Chondrocyte (in vitro differentiated cells): ENCODE results near the gene USP34. TPM values are rescaled to one million over a fixed set of nuclear protein-coding genes. Genes with fewer than 3 reads are reported as not detected.
"Not testable (repeated sequence)": the region's sequence is repeated elsewhere in the genome, so short reads cannot be mapped to it uniquely, and the experiment has no call there.

Experiments
- DNase-seq: peaks from one replicate; pipeline ENCODE4 v3.0.0; 2021; ENCODE audit warnings: mixed read lengths, low spot score
- H3K27ac Mint-ChIP-seq: one replicate; pipeline ENCODE4 v1.8.0; 2021; ENCODE audit warnings: mild to moderate bottlenecking, moderate library complexity, mixed read lengths; ENCODE audit not compliant: unreplicated experiment
- H3K27me3 Mint-ChIP-seq: 2 replicates; pipeline ENCODE4 v1.8.0; 2021; ENCODE audit warnings: low read depth, mixed read lengths
- H3K36me3 Mint-ChIP-seq: 2 replicates; pipeline ENCODE4 v1.8.0; 2021; ENCODE audit warnings: low read depth, mixed read lengths
- H3K4me1 Mint-ChIP-seq: 2 replicates; pipeline ENCODE4 v1.8.0; 2021; ENCODE audit warnings: low read depth, mild to moderate bottlenecking, mixed read lengths
- H3K4me3 Mint-ChIP-seq: one replicate; pipeline ENCODE4 v1.8.0; 2021; ENCODE audit warnings: mild to moderate bottlenecking, moderate library complexity, mixed read lengths; ENCODE audit not compliant: unreplicated experiment
- H3K9me3 Mint-ChIP-seq: 2 replicates; pipeline ENCODE4 v1.8.0; 2021; ENCODE audit warnings: low read depth, mixed read lengths
- total RNA-seq: library from RNA; stranded (reverse); gene quantifications from 3 replicates; pipeline ENCODE4 v1.2.1, GENCODE V29; 2021
- TF ChIP-seq, protein P1 (sequence below): fragments of 200-600 bp; sonication (generic); IDR thresholded peaks from 2 replicates; pipeline ENCODE4 v1.5.0; 2021; ENCODE audit warnings: antibody characterized with exemption, mild to moderate bottlenecking, moderate library complexity

The USP34 gene
- total RNA-seq, 1 donor from 2014 or later, result 104 TPM

DNA sequence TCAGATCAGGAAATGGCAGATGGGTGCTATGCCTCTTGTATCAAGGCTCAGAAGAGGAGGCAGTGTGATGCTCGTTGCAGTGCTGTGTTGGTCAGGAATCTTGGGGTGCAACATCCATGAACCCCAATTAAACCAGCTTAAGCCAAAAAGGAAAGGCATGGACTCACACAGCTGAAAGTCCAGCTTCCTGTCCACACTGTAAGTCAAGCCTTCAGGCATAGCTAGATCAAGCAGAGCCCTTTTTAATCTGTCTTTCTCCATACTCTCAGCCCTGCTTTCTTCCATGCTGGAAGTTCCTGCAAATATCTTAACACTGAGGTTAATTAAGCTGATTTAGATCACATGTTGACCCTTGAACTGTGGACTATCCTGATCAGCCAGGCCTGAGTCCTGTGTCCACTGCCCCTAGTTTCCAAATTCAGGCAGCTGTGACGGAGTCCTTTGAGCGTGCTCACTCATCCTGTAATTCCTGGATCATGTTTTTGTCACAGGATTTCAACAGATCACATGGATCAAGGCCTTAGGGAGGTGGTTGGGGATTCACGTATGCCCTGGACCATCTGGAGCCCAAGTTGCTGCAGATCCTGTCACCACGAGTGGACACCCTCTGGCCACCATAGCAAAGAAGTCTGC is 313.4 kb downstream of the USP34 start:
- Mint-ChIP-seq H3K4me3 (no peak overlapping the region), H3K4me1 (no peaks in the 10 kb centered on the region), H3K27me3 (no peaks in the 10 kb centered on the region), H3K9me3 (peaks cover 10% of the 10 kb centered on the region), H3K27ac (no peak overlapping the region), H3K36me3 (peaks cover 14% of the 10 kb centered on the region)
- TF ChIP-seq, protein P1, sequence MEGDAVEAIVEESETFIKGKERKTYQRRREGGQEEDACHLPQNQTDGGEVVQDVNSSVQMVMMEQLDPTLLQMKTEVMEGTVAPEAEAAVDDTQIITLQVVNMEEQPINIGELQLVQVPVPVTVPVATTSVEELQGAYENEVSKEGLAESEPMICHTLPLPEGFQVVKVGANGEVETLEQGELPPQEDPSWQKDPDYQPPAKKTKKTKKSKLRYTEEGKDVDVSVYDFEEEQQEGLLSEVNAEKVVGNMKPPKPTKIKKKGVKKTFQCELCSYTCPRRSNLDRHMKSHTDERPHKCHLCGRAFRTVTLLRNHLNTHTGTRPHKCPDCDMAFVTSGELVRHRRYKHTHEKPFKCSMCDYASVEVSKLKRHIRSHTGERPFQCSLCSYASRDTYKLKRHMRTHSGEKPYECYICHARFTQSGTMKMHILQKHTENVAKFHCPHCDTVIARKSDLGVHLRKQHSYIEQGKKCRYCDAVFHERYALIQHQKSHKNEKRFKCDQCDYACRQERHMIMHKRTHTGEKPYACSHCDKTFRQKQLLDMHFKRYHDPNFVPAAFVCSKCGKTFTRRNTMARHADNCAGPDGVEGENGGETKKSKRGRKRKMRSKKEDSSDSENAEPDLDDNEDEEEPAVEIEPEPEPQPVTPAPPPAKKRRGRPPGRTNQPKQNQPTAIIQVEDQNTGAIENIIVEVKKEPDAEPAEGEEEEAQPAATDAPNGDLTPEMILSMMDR, result no peak
- DNase-seq, result no peak

DNA sequence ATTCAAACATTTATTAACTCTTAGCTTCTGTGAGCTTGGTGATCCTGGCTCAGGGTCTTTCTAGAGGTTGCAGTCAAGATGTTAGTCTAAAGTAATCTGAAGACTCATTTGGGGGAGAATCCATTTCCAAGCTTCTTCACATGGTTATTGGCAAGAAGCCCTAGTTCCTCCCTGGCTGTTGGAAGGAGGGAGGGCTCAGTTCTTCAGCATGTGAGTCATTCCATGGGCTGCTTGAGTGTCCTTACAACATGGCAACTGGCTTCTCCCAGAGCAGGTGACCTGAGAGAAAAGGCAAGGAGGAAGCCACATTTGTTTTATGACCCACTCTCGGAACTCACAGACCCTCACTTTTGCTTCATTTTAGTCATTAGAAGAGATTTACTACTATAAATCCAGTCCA is 319.5 kb downstream of the USP34 start:
- H3K4me3 Mint-ChIP-seq, result no peak overlapping the region
- no peak overlapping the region for H3K27ac Mint-ChIP-seq
- H3K27me3 Mint-ChIP-seq, result no peaks in the 10 kb centered on the region
- peaks cover 11% of the 10 kb centered on the region for H3K36me3 Mint-ChIP-seq
- TF ChIP-seq, protein P1, result no peak
- no peaks in the 10 kb centered on the region for H3K4me1 Mint-ChIP-seq
- no peak for DNase-seq
- peaks cover 4% of the 10 kb centered on the region for H3K9me3 Mint-ChIP-seq

DNA sequence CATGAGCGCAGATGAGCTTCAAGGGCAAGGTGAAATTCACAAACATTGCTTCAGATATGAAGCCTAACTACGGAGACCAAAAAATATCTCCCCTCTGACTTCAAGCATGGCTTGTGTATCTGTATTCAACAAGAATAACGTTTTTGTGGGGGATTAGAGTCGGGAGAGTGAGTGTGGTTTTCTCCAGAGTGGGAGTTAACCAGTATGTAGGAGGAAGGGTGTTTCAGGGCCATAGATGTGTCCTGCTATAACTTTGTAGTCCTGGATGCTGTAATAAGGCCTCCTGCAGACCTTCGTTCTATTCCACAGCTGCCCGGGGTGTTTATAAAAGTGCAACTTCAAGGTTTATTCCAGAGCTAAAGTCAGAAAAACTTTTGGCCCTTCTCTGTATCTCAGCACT is 321.8 kb downstream of the USP34 start:
- Mint-ChIP-seq H3K4me1 (peaks cover 12% of the 10 kb centered on the region), H3K27ac (no peak overlapping the region), H3K9me3 (peaks cover 4% of the 10 kb centered on the region), H3K4me3 (no peak overlapping the region), H3K36me3 (peaks cover 13% of the 10 kb centered on the region), H3K27me3 (no peaks in the 10 kb centered on the region)
- TF ChIP-seq, protein P1, result no peak
- no peak for DNase-seq

DNA sequence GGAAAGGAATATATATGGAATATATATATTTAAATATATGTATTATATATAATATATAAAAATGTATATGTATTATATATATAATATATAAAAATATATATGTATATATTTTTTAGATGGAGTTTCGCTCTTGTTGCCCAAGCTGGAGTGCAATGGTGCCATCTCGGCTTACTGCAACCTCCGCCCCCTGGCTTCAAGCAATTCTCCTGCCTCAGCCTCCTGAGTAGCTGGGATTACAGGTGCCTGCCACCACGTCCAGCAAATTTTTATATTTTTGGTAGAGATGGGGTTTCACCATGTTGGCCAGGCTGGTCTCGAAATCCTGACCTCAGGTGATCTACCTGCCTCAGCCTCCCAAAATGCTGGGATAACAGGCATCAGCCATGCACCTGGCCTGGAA is 322.8 kb downstream of the USP34 start:
- H3K27me3 Mint-ChIP-seq, H3K9me3 Mint-ChIP-seq, H3K27ac Mint-ChIP-seq, H3K4me3 Mint-ChIP-seq, DNase-seq: not testable (repeated sequence)
- Mint-ChIP-seq H3K36me3 (peaks cover 13% of the 10 kb centered on the region), H3K4me1 (peaks cover 12% of the 10 kb centered on the region)

DNA sequence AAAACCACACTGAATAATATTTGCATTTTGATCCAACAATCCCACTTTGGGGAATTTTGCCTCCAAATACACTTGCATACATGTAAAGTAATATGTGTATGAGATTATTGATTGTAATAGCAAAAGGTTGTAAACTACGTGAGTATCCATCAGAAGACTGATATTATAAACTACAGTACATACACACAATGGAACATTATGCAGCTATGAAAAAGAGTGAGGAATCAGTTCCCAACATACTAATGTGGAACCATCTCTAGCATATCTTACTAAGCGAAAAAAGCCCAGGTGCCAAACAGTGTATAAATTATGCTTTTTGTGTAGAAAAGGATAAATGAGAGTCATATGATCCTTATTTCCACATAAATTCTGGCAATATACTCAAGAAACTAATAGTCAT is 324.9 kb downstream of the USP34 start:
- Mint-ChIP-seq H3K9me3 (no peaks in the 10 kb centered on the region), H3K4me3 (peak overlapping the region; percentile 89), H3K4me1 (peaks cover 12% of the 10 kb centered on the region), H3K27ac (no peak overlapping the region), H3K27me3 (no peaks in the 10 kb centered on the region), H3K36me3 (peaks cover 8% of the 10 kb centered on the region)
- TF ChIP-seq, protein P1, result no peak
- no peak for DNase-seq

DNA sequence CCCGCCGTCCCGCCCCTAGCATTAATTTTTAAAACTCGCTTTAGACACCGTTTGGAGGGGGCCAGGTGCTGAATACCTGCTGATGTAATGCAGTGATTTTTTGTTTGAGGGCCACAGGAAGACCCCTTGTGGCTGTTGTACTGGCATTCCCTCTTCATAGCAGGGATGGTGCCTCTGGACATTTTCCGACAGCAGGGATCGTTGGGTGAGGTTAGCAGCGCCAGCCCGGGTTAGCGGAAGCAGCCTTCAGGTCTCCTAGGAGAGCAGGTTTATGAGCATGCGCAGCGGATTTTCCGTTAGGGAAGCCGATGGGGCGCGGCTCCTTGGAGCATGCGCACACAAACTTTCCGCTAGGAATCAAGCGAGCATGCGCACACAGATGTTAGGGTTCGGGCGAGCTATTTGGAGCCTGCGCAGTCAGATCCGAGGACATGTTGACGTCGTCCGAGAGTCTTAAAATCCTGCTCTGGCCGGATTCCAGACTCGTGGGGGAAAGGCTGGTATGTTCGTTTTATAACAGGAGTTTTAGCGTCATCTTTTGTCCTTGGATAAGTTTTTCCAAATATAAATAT is 326.1 kb downstream of the USP34 start:
- peak; percentile 97 for DNase-seq
- TF ChIP-seq, protein P1, result no peak
- Mint-ChIP-seq H3K36me3 (peaks cover 5% of the 10 kb centered on the region), H3K27me3 (no peaks in the 10 kb centered on the region), H3K27ac (peak overlapping the region; percentile 94), H3K4me1 (peaks cover 12% of the 10 kb centered on the region), H3K9me3 (no peaks in the 10 kb centered on the region), H3K4me3 (peak overlapping the region; percentile 89)
